Adipose tissue (tissue), 3 donors: ENCODE measurements around the gene PLD1. TPM values are rescaled to one million over a fixed set of nuclear protein-coding genes. Genes with fewer than 3 reads are reported as not detected.
"Not testable (repeated sequence)": the region's sequence is repeated elsewhere in the genome, so short reads cannot be mapped to it uniquely, and the experiment has no call there.

ENCODE experiments used
- H3K27ac ChIP-seq: one replicate; pipeline ENCODE4 v1.5.1; 2013; ENCODE audit warnings: low read depth, low read length
- WGBS, 3 donors: extraction: QIAGEN DNeasy Blood & Tissue Kit; methylation state at CpG; one replicate each; pipeline ENCODE4 v1.1.7; 2013; 5-methylcytosine and 5-hydroxymethylcytosine counted together
- polyA plus RNA-seq, 3 donors: library from polyadenylated mRNA; stranded (reverse); fragments of 200-250 nt; gene quantifications; one replicate each; pipeline ENCODE4 v1.2.3, GENCODE V29; 2013
- donor health status: healthy with polysubstance abuse.
- donor health status: Bipolar disorder and iron deficiency.
- donor health status: healthy.

The PLD1 gene
- polyA plus RNA-seq, 3 donors = 5.4 to 11.9 (median 10.6) TPM

GRCh38 chr3:171640520-171641412 lies 169.5 kb downstream of the PLD1 start:
- WGBS, 3 donors = 25 to 53% (median 48%) methylated on average over 2 of the region's 2 CpGs
- no peak overlapping the region for H3K27ac ChIP-seq

- WGBS, 3 donors = 47 to 94% (median 76%) methylated on average over 1 of the region's 1 CpG
- H3K27ac ChIP-seq = no peak overlapping the region
These were observed 173.6 kb downstream of the PLD1 start for GRCh38 chr3:171636666-171637065.

- WGBS, 3 donors = 88 to 94% (median 93%) methylated on average over 4 of the region's 4 CpGs
- no peak overlapping the region for H3K27ac ChIP-seq
These were observed 177.5 kb downstream of the PLD1 start for GRCh38 chr3:171632766-171633165.

GRCh38 chr3:171626799-171627198 lies 183.5 kb downstream of the PLD1 start:
- WGBS, 3 donors = 87 to 96% (median 90%) methylated on average over 2 of the region's 2 CpGs
- not testable (repeated sequence) for H3K27ac ChIP-seq

GRCh38 chr3:171622126-171622525 lies 188.2 kb downstream of the PLD1 start:
- no peak overlapping the region for H3K27ac ChIP-seq
- WGBS, 3 donors = 89 to 95% (median 91%) methylated on average over 2 of the region's 2 CpGs

- 71 to 86% (median 86%) methylated on average over 1 of the region's 1 CpG for WGBS, 3 donors
- no peak overlapping the region for H3K27ac ChIP-seq
These were observed 189.4 kb downstream of the PLD1 start for GRCh38 chr3:171620825-171621434.

- H3K27ac ChIP-seq = no peak overlapping the region
- 84 to 96% (median 90%) methylated on average over 4 of the region's 4 CpGs for WGBS, 3 donors
These were observed 193.5 kb downstream of the PLD1 start for GRCh38 chr3:171616798-171617197.

- WGBS, 3 donors = 70 to 87% (median 84%) methylated on average over 1 of the region's 1 CpG
- H3K27ac ChIP-seq = no peak overlapping the region
These were observed 194.6 kb downstream of the PLD1 start for GRCh38 chr3:171615686-171616085.

- no peak overlapping the region for H3K27ac ChIP-seq
These were observed 195.0 kb downstream of the PLD1 start for GRCh38 chr3:171615281-171615680.

GRCh38 chr3:171614318-171614921 lies 195.9 kb downstream of the PLD1 start:
- WGBS, 3 donors = 34 to 52% (median 51%) methylated on average over 11 of the region's 11 CpGs
- no peak overlapping the region for H3K27ac ChIP-seq

GRCh38 chr3:171607452-171607851 lies 202.8 kb downstream of the PLD1 start:
- 75 to 86% (median 84%) methylated on average over 1 of the region's 1 CpG for WGBS, 3 donors
- no peak overlapping the region for H3K27ac ChIP-seq

GRCh38 chr3:171606151-171606751 lies 204.0 kb downstream of the PLD1 start:
- H3K27ac ChIP-seq = no peak overlapping the region
- 60 to 80% (median 69%) methylated on average over 6 of the region's 6 CpGs for WGBS, 3 donors

GRCh38 chr3:171604370-171604769 lies 205.9 kb downstream of the PLD1 start:
- 86 to 93% (median 86%) methylated on average over 5 of the region's 5 CpGs for WGBS, 3 donors
- H3K27ac ChIP-seq = no peak overlapping the region

GRCh38 chr3:171602072-171602471 lies 208.2 kb downstream of the PLD1 start:
- no peak overlapping the region for H3K27ac ChIP-seq
- WGBS, 3 donors = 91 to 96% (median 95%) methylated on average over 4 of the region's 4 CpGs

GRCh38 chr3:171600030-171600429 lies 210.3 kb downstream of the PLD1 start:
- 93 to 94% (median 94%) methylated on average over 6 of the region's 6 CpGs for WGBS, 3 donors
- H3K27ac ChIP-seq = no peak overlapping the region

- no peak overlapping the region for H3K27ac ChIP-seq
- WGBS, 3 donors = 84 to 90% (median 86%) methylated on average over 3 of the region's 3 CpGs
These were observed 211.3 kb downstream of the PLD1 start for GRCh38 chr3:171598990-171599389.

GRCh38 chr3:171592786-171593185 lies 217.5 kb downstream of the PLD1 start:
- no peak overlapping the region for H3K27ac ChIP-seq

- no peak overlapping the region for H3K27ac ChIP-seq
These were observed 219.2 kb downstream of the PLD1 start for GRCh38 chr3:171591070-171591469.

GRCh38 chr3:171586274-171586673 lies 224.0 kb downstream of the PLD1 start:
- no peak overlapping the region for H3K27ac ChIP-seq
- 73 to 83% (median 76%) methylated on average over 3 of the region's 3 CpGs for WGBS, 3 donors
